ENCODE measurements around the gene ZBTB20. TPM values are rescaled to one million over a fixed set of nuclear protein-coding genes. Genes with fewer than 3 reads are reported as not detected.
"Not testable (repeated sequence)": the region's sequence is repeated elsewhere in the genome, so short reads cannot be mapped to it uniquely, and the experiment has no call there.

ZBTB20 gene
- polyA plus RNA-seq, 3 donors = 4.2 to 7.6 (median 6.4) TPM

- DNase-seq (ENCODE audit: low read depth in 3 of 3, low spot score in 2 of 3) = no peak
These were observed 299.5 kb downstream of the ZBTB20 start for GRCh38 chr3:114847564-114847963.

GRCh38 chr3:114846779-114847178 is 300.3 kb downstream of the ZBTB20 start:
- no peak for DNase-seq (ENCODE audit: low read depth in 3 of 3, low spot score in 2 of 3)

- DNase-seq (ENCODE audit: low read depth in 3 of 3, low spot score in 2 of 3) = no peak
These were observed 300.8 kb downstream of the ZBTB20 start for GRCh38 chr3:114846252-114846651.

- DNase-seq (ENCODE audit: low read depth in 3 of 3, low spot score in 2 of 3) = no peak
These were observed 305.6 kb downstream of the ZBTB20 start for GRCh38 chr3:114841515-114841914.

- no peak for DNase-seq (ENCODE audit: low read depth in 3 of 3, low spot score in 2 of 3)
These were observed 307.6 kb downstream of the ZBTB20 start for GRCh38 chr3:114839476-114839875.

GRCh38 chr3:114838025-114838424 is 309.1 kb downstream of the ZBTB20 start:
- no peak for DNase-seq (ENCODE audit: low read depth in 3 of 3, low spot score in 2 of 3)

- DNase-seq (ENCODE audit: low read depth in 3 of 3, low spot score in 2 of 3) = no peak
These were observed 312.7 kb downstream of the ZBTB20 start for GRCh38 chr3:114834175-114834940.

GRCh38 chr3:114831861-114832260 is 315.2 kb downstream of the ZBTB20 start:
- no peak for DNase-seq (ENCODE audit: low read depth in 3 of 3, low spot score in 2 of 3)

- no peak for DNase-seq (ENCODE audit: low read depth in 3 of 3, low spot score in 2 of 3)
These were observed 316.4 kb downstream of the ZBTB20 start for GRCh38 chr3:114830652-114831051.

GRCh38 chr3:114829783-114830182 is 317.3 kb downstream of the ZBTB20 start:
- DNase-seq (ENCODE audit: low read depth in 3 of 3, low spot score in 2 of 3) = peak in 2 of 3 donors; percentile 4 to 12

GRCh38 chr3:114827495-114827894 is 319.6 kb downstream of the ZBTB20 start:
- DNase-seq (ENCODE audit: low read depth in 3 of 3, low spot score in 2 of 3) = peak in 1 of 3 donors; percentile 24

- no peak for DNase-seq (ENCODE audit: low read depth in 3 of 3, low spot score in 2 of 3)
These were observed 323.1 kb downstream of the ZBTB20 start for GRCh38 chr3:114824014-114824413.

- no peak for DNase-seq (ENCODE audit: low read depth in 3 of 3, low spot score in 2 of 3)
These were observed 324.0 kb downstream of the ZBTB20 start for GRCh38 chr3:114823061-114823460.

- no peak for DNase-seq (ENCODE audit: low read depth in 3 of 3, low spot score in 2 of 3)
These were observed 331.0 kb downstream of the ZBTB20 start for GRCh38 chr3:114816052-114816451.

GRCh38 chr3:114812541-114813238 is 334.4 kb downstream of the ZBTB20 start:
- not testable (repeated sequence) for DNase-seq (ENCODE audit: low read depth in 3 of 3, low spot score in 2 of 3)

GRCh38 chr3:114809668-114810413 is 337.2 kb downstream of the ZBTB20 start:
- DNase-seq (ENCODE audit: low read depth in 3 of 3, low spot score in 2 of 3) = no peak

GRCh38 chr3:114804099-114804498 is 343.0 kb downstream of the ZBTB20 start:
- no peak for DNase-seq (ENCODE audit: low read depth in 3 of 3, low spot score in 2 of 3)

- DNase-seq (ENCODE audit: low read depth in 3 of 3, low spot score in 2 of 3) = no peak
These were observed 343.9 kb downstream of the ZBTB20 start for GRCh38 chr3:114803042-114803695.

GRCh38 chr3:114800272-114801031 is 346.6 kb downstream of the ZBTB20 start:
- no peak for DNase-seq (ENCODE audit: low read depth in 3 of 3, low spot score in 2 of 3)

GRCh38 chr3:114799816-114800215 is 347.3 kb downstream of the ZBTB20 start:
- DNase-seq (ENCODE audit: low read depth in 3 of 3, low spot score in 2 of 3) = no peak
